ENCODE data around the gene AFDN. TPM values are rescaled to one million over a fixed set of nuclear protein-coding genes. Genes with fewer than 3 reads are reported as not detected.

The AFDN gene
- total and polyA plus RNA-seq, 10 of the 15 experiments (the other 5 are each of a cell fraction or from before 2014, with no cell fraction given): 5.7 to 68.2 (median 45.1) TPM

- ChIA-PET POLR2A (interaction anchor here (0.7 kb wide), 1 partner anchor 122 kb away, joined by 3 read pairs; no protein-coding TSS in a partner anchor), RAD21 (ENCODE audit: unreplicated experiment) (no interaction called here), SMC1A (ENCODE audit: uncharacterized antibody, unreplicated experiment) (interaction anchor here (1.3 kb wide), 1 partner anchor 35 kb away, joined by 4 read pairs; no protein-coding TSS in a partner anchor), CTCF (interaction anchor here (1.0 kb wide), 1 partner anchor 9 kb away, joined by 4 read pairs; no protein-coding TSS in a partner anchor)
- Histone ChIP-seq H3K79me2 (ENCODE audit: control insufficient read depth, insufficient read depth, low read length) (peaks cover 69% of the 10 kb centered on the region), H4K20me1 (ENCODE audit: control insufficient read depth, insufficient read depth) (no peaks in the 10 kb centered on the region; the same call in 1 of the 2 replicates), H3K4me2 (ENCODE audit: control insufficient read depth, insufficient read depth) (no peak overlapping the region), H3K9ac (ENCODE audit: control insufficient read depth, insufficient read depth, low read length) (no peak overlapping the region), H3K27ac (ENCODE audit: control insufficient read depth, insufficient read depth) (no peak overlapping the region), H3K4me3 (no peak overlapping the region), H3K27me3 (replicated peaks in 1 of 2; ENCODE audit: control insufficient read depth in 2 of 2, insufficient read depth in 2 of 2, low read length in 1 of 2) (no peaks in the 10 kb centered on the region), H2AFZ (ENCODE audit: control insufficient read depth, low read depth, low read length) (no peak overlapping the region), H3K4me1 (ENCODE audit: control insufficient read depth, insufficient read depth, low read length) (peaks cover 13% of the 10 kb centered on the region), H3K9me3 (replicated peaks; ENCODE audit: control insufficient read depth, insufficient read depth, low read length) (no peaks in the 10 kb centered on the region), H3K36me3 (ENCODE audit: control insufficient read depth in 2 of 2, insufficient read depth in 2 of 2, low read length in 1 of 2) (no peaks in the 10 kb centered on the region)
- 48% methylated on average over 3 of the region's 3 CpGs for WGBS (ENCODE audit: insufficient coverage, insufficient replicate concordance, low lambda C conversion rate, missing lambda C conversion rate)
- in situ Hi-C loops (cut with MboI): no loop called here
- FAIRE-seq (no peak), DNase-seq (ENCODE audit: low read depth, low spot score) (no peak), ATAC-seq (no peak)
- BruUV-seq (replicated peaks): no TSS peak
- intact Hi-C loops (cut with micrococcal nuclease; ENCODE audit: unreplicated experiment): no loop called here
- TF ChIP-seq SREBF2 (IDR thresholded peaks at IDR 0.05; ENCODE audit: low read length): no peak
- 0 out of 2 replicates have a peak, but pooled peaks have one; percentile 21 for TF ChIP-seq REST (IDR thresholded peaks at IDR 0.05; ENCODE audit: low read depth, low read length)
- no peak for TF ChIP-seq NBN (IDR thresholded peaks at IDR 0.05)
- TF ChIP-seq SMAD1 (IDR thresholded peaks at IDR 0.05; ENCODE audit: low read depth, partially characterized antibody): no peak
- no peak for TF ChIP-seq MLLT1 (IDR thresholded peaks at IDR 0.05)
These were observed 10.0 kb downstream of the AFDN start for GRCh38 chr6:167836721-167837120.

Data from GM12878 (cell line).